ENCODE data around the gene GSTO1. TPM values are rescaled to one million over a fixed set of nuclear protein-coding genes. Genes with fewer than 3 reads are reported as not detected.

The GSTO1 gene
- total and polyA plus RNA-seq, 2 of the 13 experiments (the other 11 are each of a cell fraction or from before 2014, with no cell fraction given), result 228 to 300 TPM

- TF ChIP-seq TEF (CRISPR knock-in tag; IDR thresholded peaks at IDR 0.05) (no peak), LRRFIP1 (CRISPR knock-in tag; conservative IDR thresholded peaks at IDR 0.05) (no peak), ZKSCAN8 (CRISPR knock-in tag; IDR thresholded peaks at IDR 0.05; ENCODE audit: borderline replicate concordance) (peak; percentile 29; the same call in 1 of the 2 replicates), ZNF512B (CRISPR knock-in tag; IDR thresholded peaks at IDR 0.05; ENCODE audit: borderline replicate concordance) (peak; percentile 91; the same call in 1 of the 2 replicates), JUND (CRISPR knock-in tag; IDR thresholded peaks at IDR 0.05) (0 out of 2 replicates have a peak, but pooled peaks have one; percentile 61), IKZF4 (CRISPR knock-in tag; IDR thresholded peaks at IDR 0.05; ENCODE audit: borderline replicate concordance, low read depth, not compliant biosample characterization) (no peak), MTF1 (CRISPR knock-in tag; IDR thresholded peaks at IDR 0.05) (no peak), ZBTB1 (CRISPR knock-in tag; IDR thresholded peaks at IDR 0.05; ENCODE audit: borderline replicate concordance) (no peak), ARHGAP35 (CRISPR knock-in tag; IDR thresholded peaks at IDR 0.05; ENCODE audit: borderline replicate concordance) (no peak), MXD4 (CRISPR knock-in tag; IDR thresholded peaks at IDR 0.05) (peak; percentile 94), PATZ1 (CRISPR knock-in tag; IDR thresholded peaks at IDR 0.05) (peak; percentile 59), TMF1 (CRISPR knock-in tag; IDR thresholded peaks at IDR 0.05; ENCODE audit: low read depth) (0 out of 2 replicates have a peak, but pooled peaks have one; percentile 49), ZNF333 (CRISPR knock-in tag; IDR thresholded peaks at IDR 0.05; ENCODE audit: borderline replicate concordance) (peak; percentile 57; the same call in 1 of the 2 replicates), ZMYM4 (CRISPR knock-in tag; IDR thresholded peaks at IDR 0.05) (peak; percentile 91), TOE1 (CRISPR knock-in tag; IDR thresholded peaks at IDR 0.05) (no peak), ZNF124 (CRISPR knock-in tag; IDR thresholded peaks at IDR 0.05) (no peak), ZNF317 (CRISPR knock-in tag; IDR thresholded peaks at IDR 0.05) (peak; percentile 40; the same call in 1 of the 2 replicates), BRCA1 (CRISPR knock-in tag; IDR thresholded peaks at IDR 0.05) (no peak)
Measured at GRCh38 chr10:104231784-104232612, 22.7 kb upstream of the GSTO1 start, which contains the start of gene CFAP43 (continued).

Measured in HepG2 (cell line).